SK-N-MC (cell line): ENCODE data around the gene VDAC1.

Experiments
- DNase-seq: peaks from one replicate; pipeline ENCODE4 v3.0.0-alpha.2; 2011; ENCODE audit warnings: low read depth, low spot score
- H3K27ac ChIP-seq: fragments of 200-600 bp; sonication (generic); 2 replicates; pipeline ENCODE4 v1.5.1; 2016; ENCODE audit warnings: mixed run types
- H3K36me3 ChIP-seq: fragments of 200-600 bp; sonication (generic); 2 replicates; pipeline ENCODE4 v1.6.1; 2017; ENCODE audit warnings: antibody characterized with exemption, low read length, mixed read lengths; ENCODE audit not compliant: insufficient read depth
- H3K4me3 ChIP-seq: fragments of 200-600 bp; sonication (generic); 2 replicates; pipeline ENCODE4 v1.5.1; 2016
- H3K9ac ChIP-seq: fragments of 200-600 bp; sonication (generic); 2 replicates; pipeline ENCODE4 v1.8.0; 2017; ENCODE audit warnings: mixed run types, mixed read lengths; ENCODE audit not compliant: insufficient read length
- H3K9me3 ChIP-seq: fragments of 200-600 bp; sonication (generic); 2 replicates; pipeline ENCODE4 v1.6.1; 2017; ENCODE audit warnings: low read depth, mild to moderate bottlenecking, antibody characterized with exemption, low read length, moderate library complexity, mixed read lengths
- EZH2 ChIP-seq: fragments of 200-600 bp; sonication (generic); IDR thresholded peaks from one replicate; pipeline ENCODE4 v1.6.1; 2017; ENCODE audit warnings: antibody characterized with exemption
- FOXP2 ChIP-seq: optimal IDR thresholded peaks from 2 replicates; pipeline ENCODE3; 2011; ENCODE audit warnings: mild to moderate bottlenecking, moderate library complexity; ENCODE audit not compliant: insufficient read depth; ENCODE audit errors: extremely low read length, control extremely low read depth
- POLR2AphosphoS5 ChIP-seq: IDR thresholded peaks from 2 replicates; pipeline ENCODE4 v1.6.1; 2012; ENCODE audit warnings: mild to moderate bottlenecking, low read depth, low read length, borderline replicate concordance

The VDAC1 gene

GRCh38 chr5:133994990-133995333 lies 9.8 kb downstream of the VDAC1 start:
- no peaks in the 10 kb centered on the region for H3K9me3 ChIP-seq
- DNase-seq: no peak
- TF ChIP-seq FOXP2 (no peak), POLR2AphosphoS5 (no peak), EZH2 (no peak)
- peaks cover 17% of the 10 kb centered on the region for H3K36me3 ChIP-seq
- no peak overlapping the region for H3K9ac ChIP-seq
- no peak overlapping the region for H3K27ac ChIP-seq
- no peak overlapping the region for H3K4me3 ChIP-seq

GRCh38 chr5:133994297-133994989 lies 10.3 kb downstream of the VDAC1 start:
- no peak for DNase-seq
- H3K4me3 ChIP-seq: no peak overlapping the region
- no peak for TF ChIP-seq FOXP2
- no peak for TF ChIP-seq POLR2AphosphoS5
- no peak for TF ChIP-seq EZH2
- H3K9me3 ChIP-seq: no peaks in the 10 kb centered on the region
- H3K27ac ChIP-seq: no peak overlapping the region
- no peak overlapping the region for H3K9ac ChIP-seq
- peaks cover 21% of the 10 kb centered on the region for H3K36me3 ChIP-seq

GRCh38 chr5:133993185-133993936 lies 11.4 kb downstream of the VDAC1 start:
- TF ChIP-seq POLR2AphosphoS5: no peak
- TF ChIP-seq FOXP2: no peak
- TF ChIP-seq EZH2: no peak
- Histone ChIP-seq H3K9ac (no peak overlapping the region), H3K4me3 (no peak overlapping the region), H3K36me3 (peaks cover 29% of the 10 kb centered on the region), H3K9me3 (no peaks in the 10 kb centered on the region), H3K27ac (no peak overlapping the region)
- no peak for DNase-seq

GRCh38 chr5:133992429-133993155 lies 12.2 kb downstream of the VDAC1 start:
- Histone ChIP-seq H3K9ac (no peak overlapping the region), H3K4me3 (no peak overlapping the region), H3K36me3 (peaks cover 34% of the 10 kb centered on the region), H3K27ac (no peak overlapping the region), H3K9me3 (no peaks in the 10 kb centered on the region)
- DNase-seq: no peak
- no peak for TF ChIP-seq EZH2
- TF ChIP-seq POLR2AphosphoS5: no peak
- no peak for TF ChIP-seq FOXP2

- Histone ChIP-seq H3K9me3 (no peaks in the 10 kb centered on the region), H3K36me3 (peaks cover 46% of the 10 kb centered on the region), H3K27ac (no peak overlapping the region), H3K4me3 (no peak overlapping the region), H3K9ac (no peak overlapping the region)
- no peak for DNase-seq
- TF ChIP-seq EZH2 (no peak), POLR2AphosphoS5 (no peak), FOXP2 (no peak)
Observed at GRCh38 chr5:133991171-133991910, 13.4 kb downstream of the VDAC1 start.

GRCh38 chr5:133990396-133990795 lies 14.4 kb downstream of the VDAC1 start:
- Histone ChIP-seq H3K4me3 (no peak overlapping the region), H3K9me3 (no peaks in the 10 kb centered on the region), H3K36me3 (peaks cover 56% of the 10 kb centered on the region), H3K9ac (no peak overlapping the region), H3K27ac (no peak overlapping the region)
- DNase-seq: no peak
- TF ChIP-seq POLR2AphosphoS5 (no peak), FOXP2 (no peak), EZH2 (no peak)

- no peaks in the 10 kb centered on the region for H3K9me3 ChIP-seq
- H3K4me3 ChIP-seq: no peak overlapping the region
- no peak overlapping the region for H3K27ac ChIP-seq
Observed at GRCh38 chr5:133985540-133986180, 19.1 kb downstream of the VDAC1 start.

GRCh38 chr5:133983674-133984073 lies 21.1 kb downstream of the VDAC1 start:
- no peak for DNase-seq

More at GRCh38 chr5:133985540-133986180, 19.1 kb downstream of the VDAC1 start:
- no peak for DNase-seq
- Histone ChIP-seq H3K9ac (no peak overlapping the region), H3K36me3 (peaks cover 74% of the 10 kb centered on the region)
- no peak for TF ChIP-seq EZH2
- TF ChIP-seq FOXP2: no peak
- TF ChIP-seq POLR2AphosphoS5: no peak

More at GRCh38 chr5:133983674-133984073, 21.1 kb downstream of the VDAC1 start:
- no peak for TF ChIP-seq EZH2
- no peak for TF ChIP-seq FOXP2
- no peak for TF ChIP-seq POLR2AphosphoS5
- no peaks in the 10 kb centered on the region for H3K9me3 ChIP-seq
- H3K9ac ChIP-seq: no peak overlapping the region
- no peak overlapping the region for H3K4me3 ChIP-seq
- H3K27ac ChIP-seq: no peak overlapping the region
- H3K36me3 ChIP-seq: peaks cover 72% of the 10 kb centered on the region
